Measurements from ENCODE around the gene AFMID. TPM values are rescaled to one million over a fixed set of nuclear protein-coding genes. Genes with fewer than 3 reads are reported as not detected.

Gene AFMID
- total and polyA plus RNA-seq, 9 of the 15 experiments (the other 6 are each of a cell fraction or from before 2014, with no cell fraction given) = 62.1 to 188 (median 74.4) TPM

- TF ChIP-seq POLR2A (conservative IDR thresholded peaks at IDR 0.05) (peak; percentile 2; the same call in 1 of the 2 replicates), SUPT5H (IDR thresholded peaks at IDR 0.05) (peak; percentile 7; the same call in 1 of the 2 replicates)
- TF ChIP-seq, protein P1, sequence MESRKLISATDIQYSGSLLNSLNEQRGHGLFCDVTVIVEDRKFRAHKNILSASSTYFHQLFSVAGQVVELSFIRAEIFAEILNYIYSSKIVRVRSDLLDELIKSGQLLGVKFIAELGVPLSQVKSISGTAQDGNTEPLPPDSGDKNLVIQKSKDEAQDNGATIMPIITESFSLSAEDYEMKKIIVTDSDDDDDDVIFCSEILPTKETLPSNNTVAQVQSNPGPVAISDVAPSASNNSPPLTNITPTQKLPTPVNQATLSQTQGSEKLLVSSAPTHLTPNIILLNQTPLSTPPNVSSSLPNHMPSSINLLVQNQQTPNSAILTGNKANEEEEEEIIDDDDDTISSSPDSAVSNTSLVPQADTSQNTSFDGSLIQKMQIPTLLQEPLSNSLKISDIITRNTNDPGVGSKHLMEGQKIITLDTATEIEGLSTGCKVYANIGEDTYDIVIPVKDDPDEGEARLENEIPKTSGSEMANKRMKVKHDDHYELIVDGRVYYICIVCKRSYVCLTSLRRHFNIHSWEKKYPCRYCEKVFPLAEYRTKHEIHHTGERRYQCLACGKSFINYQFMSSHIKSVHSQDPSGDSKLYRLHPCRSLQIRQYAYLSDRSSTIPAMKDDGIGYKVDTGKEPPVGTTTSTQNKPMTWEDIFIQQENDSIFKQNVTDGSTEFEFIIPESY (CRISPR knock-in tag; IDR thresholded peaks at IDR 0.05) = peak; percentile 58
Measured at GRCh38 chr17:78171591-78172248, 15.4 kb upstream of the AFMID start (continued).

DNA sequence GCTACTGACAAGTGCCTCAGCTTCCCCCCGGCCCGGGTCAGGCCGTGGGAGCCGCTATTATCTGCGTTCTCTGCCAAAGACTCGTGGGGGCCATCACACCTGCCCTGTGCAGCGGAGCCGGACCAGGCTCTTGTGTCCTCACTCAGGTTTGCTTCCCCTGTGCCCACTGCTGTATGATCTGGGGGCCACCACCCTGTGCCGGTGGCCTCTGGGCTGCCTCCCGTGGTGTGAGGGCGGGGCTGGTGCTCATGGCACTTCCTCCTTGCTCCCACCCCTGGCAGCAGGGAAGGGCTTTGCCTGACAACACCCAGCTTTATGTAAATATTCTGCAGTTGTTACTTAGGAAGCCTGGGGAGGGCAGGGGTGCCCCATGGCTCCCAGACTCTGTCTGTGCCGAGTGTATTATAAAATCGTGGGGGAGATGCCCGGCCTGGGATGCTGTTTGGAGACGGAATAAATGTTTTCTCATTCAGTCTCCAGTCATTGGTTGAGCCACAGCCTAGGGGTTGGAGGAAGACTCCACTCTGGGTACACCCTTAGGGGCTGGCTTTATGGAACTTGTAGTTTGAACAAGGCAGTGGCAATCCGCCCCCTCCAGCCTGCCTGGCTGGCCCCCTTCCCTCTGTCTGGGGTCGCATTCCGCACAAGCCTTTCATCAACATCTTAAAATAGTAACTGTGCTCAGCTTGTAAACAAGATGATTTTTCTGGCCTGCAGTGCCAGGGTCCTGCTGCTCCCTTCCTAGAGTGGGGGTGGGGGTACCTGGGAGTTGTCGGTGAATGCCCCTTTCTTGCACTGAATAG is 14.7 kb upstream of the AFMID start:
- POLR2A ChIA-PET = interaction anchor here (0.8 to 2.4 kb wide), 7 partner anchors 11 to 234 kb away, joined by 3 to 16 read pairs (median 3); partner anchors contain the start of genes AFMID and TK1
- Histone ChIP-seq H3K27me3 (ENCODE audit: control insufficient read depth in 2 of 2, insufficient read depth in 2 of 2, low read length in 2 of 2) (no peaks in the 10 kb centered on the region), H3K9me3 (replicated peaks; ENCODE audit: control insufficient read depth, insufficient read depth, low read depth, low read length) (no peaks in the 10 kb centered on the region), H3K4me1 (replicated peaks in 1 of 2; ENCODE audit: control insufficient read depth in 2 of 2, insufficient read depth in 2 of 2, low read length in 2 of 2) (peaks cover 20 to 76% of the 10 kb centered on the region in 2 experiments), H3K27ac (ENCODE audit: extremely low read depth, low read depth, low read length) (no peak overlapping the region), H3K4me3 (no peak overlapping the region), H3K9ac (ENCODE audit: insufficient read depth in 1 of 2, low read depth in 2 of 2, low read length in 2 of 2) (peak overlapping the region in 1 of 2 experiments; percentile 33; a peak in 1 of 4 replicates), H3K79me2 (ENCODE audit: control insufficient read depth, insufficient read depth, low read length) (peaks cover 38% of the 10 kb centered on the region), H3K4me2 (ENCODE audit: insufficient read depth, low read length) (no peak overlapping the region), H2AFZ (ENCODE audit: low read depth, low read length) (no peak overlapping the region), H3K9me1 (ENCODE audit: control insufficient read depth, insufficient read depth, low read length) (peaks cover 5% of the 10 kb centered on the region), H3K36me3 (ENCODE audit: control insufficient read depth, insufficient read depth, low read length) (peaks cover 80% of the 10 kb centered on the region; the same call in 2 of the 3 replicates), H4K20me1 (replicated peaks; ENCODE audit: control insufficient read depth, insufficient read depth, low read length) (peaks cover 17% of the 10 kb centered on the region)
- DNase-seq (ENCODE audit: extremely low read depth in 1 of 4, low spot score in 3 of 4) (no peak), ATAC-seq (no peak), FAIRE-seq (no peak)
- CTCF ChIA-PET (ENCODE audit: low intra/inter-chr PET ratio) = no interaction called here
- WGBS (ENCODE audit: insufficient coverage, low coverage, missing lambda C conversion rate) = 67% methylated on average over 19 of the region's 19 CpGs
- intact Hi-C loops (cut with micrococcal nuclease) (no loop called here), in situ Hi-C loops (cut with MboI) (loop anchor here (5.0 kb wide), 1 partner anchor 60 kb away; no protein-coding TSS in a partner anchor)
- no TSS peak for BruUV-seq (replicated peaks)
- TF ChIP-seq SUPT5H (IDR thresholded peaks at IDR 0.05) (peak; percentile 48; the same call in 1 of the 2 replicates), SETDB1 (IDR thresholded peaks at IDR 0.05; ENCODE audit: low read length) (no peak), POLR2G (IDR thresholded peaks at IDR 0.05; ENCODE audit: low read depth, low read length) (peak; percentile 77), CREBBP (IDR thresholded peaks at IDR 0.05; ENCODE audit: low read depth, low read length) (no peak), ZNF717 (CRISPR knock-in tag; IDR thresholded peaks at IDR 0.05) (no peak), MXI1 (IDR thresholded peaks at IDR 0.05; ENCODE audit: low read depth, low read length) (no peak), RBFOX2 (IDR thresholded peaks at IDR 0.05; ENCODE audit: low read depth, low read length) (peak; percentile 69), ID3 (CRISPR knock-in tag; IDR thresholded peaks at IDR 0.05) (no peak), ID3 (tag; IDR thresholded peaks at IDR 0.05) (no peak), RBM22 (IDR thresholded peaks at IDR 0.05; ENCODE audit: low read depth, low read length, poor library complexity, severe bottlenecking) (peak; percentile 43), JUND (IDR thresholded peaks at IDR 0.05; ENCODE audit: borderline replicate concordance, low read depth, low read length) (no peak), JUND (tag; IDR thresholded peaks at IDR 0.05; ENCODE audit: borderline replicate concordance, low read depth, low read length) (no peak), CBX1 (IDR thresholded peaks at IDR 0.05; ENCODE audit: low read depth) (0 out of 2 replicates have a peak, but pooled peaks have one; percentile 41), EHMT2 (IDR thresholded peaks at IDR 0.05) (no peak), ZNF436 (CRISPR knock-in tag; IDR thresholded peaks at IDR 0.05) (no peak), ESRRA (IDR thresholded peaks at IDR 0.05; ENCODE audit: borderline replicate concordance, low read depth) (no peak), MYNN (IDR thresholded peaks at IDR 0.05) (peak; percentile 35; the same call in 1 of the 2 replicates), MYNN (CRISPR knock-in tag; IDR thresholded peaks at IDR 0.05) (no peak)
